Ishikawa (cell line): ENCODE results near the gene COL23A1.
A peak's percentile ranks its signal among the peaks of the same experiment; 100 is the strongest.

Experiments
- CEBPB ChIP-seq: IDR thresholded peaks from 2 replicates; pipeline ENCODE4 v1.6.1; 2012
- CREB1 ChIP-seq: IDR thresholded peaks from 2 replicates; pipeline ENCODE4 v1.6.1; 2012; ENCODE audit warnings: low read depth
- EGR1 ChIP-seq: IDR thresholded peaks from 2 replicates; pipeline ENCODE4 v1.6.1; 2012
- EP300 ChIP-seq: IDR thresholded peaks from 2 replicates; pipeline ENCODE4 v1.6.1; 2012; ENCODE audit warnings: borderline replicate concordance
- FOXM1 ChIP-seq: IDR thresholded peaks from 2 replicates; pipeline ENCODE4 v1.6.1; 2012; ENCODE audit warnings: low read depth, borderline replicate concordance
- MAX ChIP-seq: IDR thresholded peaks from 2 replicates; pipeline ENCODE4 v1.6.1; 2012
- NFIC ChIP-seq: IDR thresholded peaks from 2 replicates; pipeline ENCODE4 v1.6.1; 2012
- RAD21 ChIP-seq: IDR thresholded peaks from 2 replicates; pipeline ENCODE4 v1.6.1; 2012; ENCODE audit warnings: low read depth
- TAF1 ChIP-seq: IDR thresholded peaks from 2 replicates; pipeline ENCODE4 v1.6.1; 2012; ENCODE audit warnings: low read depth, mild to moderate bottlenecking
- TCF12 ChIP-seq: IDR thresholded peaks from 2 replicates; pipeline ENCODE4 v1.6.1; 2012; ENCODE audit warnings: low read depth
- TEAD4 ChIP-seq: IDR thresholded peaks from 2 replicates; pipeline ENCODE4 v1.6.1; 2012
- USF1 ChIP-seq: IDR thresholded peaks from 2 replicates; pipeline ENCODE4 v1.6.1; 2012
- YY1 ChIP-seq: IDR thresholded peaks from 2 replicates; pipeline ENCODE4 v1.6.1; 2012; ENCODE audit warnings: low read depth
- ZBTB7A ChIP-seq: IDR thresholded peaks from 2 replicates; pipeline ENCODE4 v1.6.1; 2012; ENCODE audit warnings: low read depth
- TF ChIP-seq, protein P1 (sequence below): IDR thresholded peaks from 2 replicates; pipeline ENCODE4 v1.6.1; 2012; ENCODE audit warnings: low read depth, mild to moderate bottlenecking

The COL23A1 gene

DNA sequence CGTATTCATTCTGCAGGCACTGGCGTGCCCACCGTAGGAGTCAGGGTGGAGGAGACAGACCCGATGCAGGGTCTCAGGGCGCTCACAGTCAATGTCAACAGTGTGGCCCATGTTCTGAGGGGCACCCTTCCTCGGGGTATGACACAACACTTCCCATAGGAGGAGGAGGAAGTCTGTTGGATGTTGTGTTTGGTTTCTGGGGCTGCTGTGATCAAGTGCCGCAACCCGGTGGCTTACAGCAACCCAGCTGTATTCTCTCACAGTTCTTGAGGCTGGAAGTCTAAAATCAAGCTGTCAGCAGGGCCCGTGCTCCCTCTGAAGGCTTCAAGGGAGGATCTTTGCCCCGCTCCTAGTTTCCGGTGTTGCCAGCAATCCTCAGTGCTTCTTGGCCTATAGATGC, 391.5 kb downstream of the COL23A1 start:
- TF ChIP-seq FOXM1 (no peak), YY1 (no peak), TAF1 (no peak), CREB1 (no peak), CEBPB (no peak), ZBTB7A (no peak), TEAD4 (no peak)
- TF ChIP-seq, protein P1, sequence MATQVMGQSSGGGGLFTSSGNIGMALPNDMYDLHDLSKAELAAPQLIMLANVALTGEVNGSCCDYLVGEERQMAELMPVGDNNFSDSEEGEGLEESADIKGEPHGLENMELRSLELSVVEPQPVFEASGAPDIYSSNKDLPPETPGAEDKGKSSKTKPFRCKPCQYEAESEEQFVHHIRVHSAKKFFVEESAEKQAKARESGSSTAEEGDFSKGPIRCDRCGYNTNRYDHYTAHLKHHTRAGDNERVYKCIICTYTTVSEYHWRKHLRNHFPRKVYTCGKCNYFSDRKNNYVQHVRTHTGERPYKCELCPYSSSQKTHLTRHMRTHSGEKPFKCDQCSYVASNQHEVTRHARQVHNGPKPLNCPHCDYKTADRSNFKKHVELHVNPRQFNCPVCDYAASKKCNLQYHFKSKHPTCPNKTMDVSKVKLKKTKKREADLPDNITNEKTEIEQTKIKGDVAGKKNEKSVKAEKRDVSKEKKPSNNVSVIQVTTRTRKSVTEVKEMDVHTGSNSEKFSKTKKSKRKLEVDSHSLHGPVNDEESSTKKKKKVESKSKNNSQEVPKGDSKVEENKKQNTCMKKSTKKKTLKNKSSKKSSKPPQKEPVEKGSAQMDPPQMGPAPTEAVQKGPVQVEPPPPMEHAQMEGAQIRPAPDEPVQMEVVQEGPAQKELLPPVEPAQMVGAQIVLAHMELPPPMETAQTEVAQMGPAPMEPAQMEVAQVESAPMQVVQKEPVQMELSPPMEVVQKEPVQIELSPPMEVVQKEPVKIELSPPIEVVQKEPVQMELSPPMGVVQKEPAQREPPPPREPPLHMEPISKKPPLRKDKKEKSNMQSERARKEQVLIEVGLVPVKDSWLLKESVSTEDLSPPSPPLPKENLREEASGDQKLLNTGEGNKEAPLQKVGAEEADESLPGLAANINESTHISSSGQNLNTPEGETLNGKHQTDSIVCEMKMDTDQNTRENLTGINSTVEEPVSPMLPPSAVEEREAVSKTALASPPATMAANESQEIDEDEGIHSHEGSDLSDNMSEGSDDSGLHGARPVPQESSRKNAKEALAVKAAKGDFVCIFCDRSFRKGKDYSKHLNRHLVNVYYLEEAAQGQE: no peak

GRCh38 chr5:178196986-178197385, 393.2 kb downstream of the COL23A1 start:
- TF ChIP-seq TEAD4 (no peak), RAD21 (peak; percentile 24; the same call in 1 of the 2 replicates), ZBTB7A (no peak)

DNA sequence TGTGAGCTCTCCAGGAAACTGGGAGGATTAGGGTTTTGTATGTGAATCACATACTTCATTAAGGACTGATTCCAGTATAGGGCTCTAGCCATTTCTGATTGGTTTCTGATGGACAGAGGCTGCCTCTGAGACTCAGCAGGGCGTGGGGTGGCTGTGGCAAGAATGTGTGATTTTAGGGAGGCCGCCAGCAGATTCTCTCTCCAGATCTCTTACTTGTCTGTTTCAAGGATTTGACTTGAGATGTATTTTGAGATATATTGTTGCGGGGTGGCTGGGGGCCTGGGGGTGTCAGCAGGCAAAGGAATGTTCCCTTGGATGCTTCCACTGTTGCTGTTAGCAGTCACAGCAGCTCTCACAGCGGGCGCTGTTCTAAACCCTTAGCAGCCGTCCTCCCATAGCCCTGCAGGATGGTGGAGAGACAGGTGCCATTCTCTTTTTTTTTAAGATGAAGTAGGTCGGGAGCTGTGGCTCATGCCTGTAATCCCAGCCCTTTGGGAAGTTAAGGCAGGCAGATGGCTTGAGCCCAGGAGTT, 393.8 kb downstream of the COL23A1 start:
- TF ChIP-seq TCF12 (no peak), FOXM1 (no peak), TEAD4 (no peak), NFIC (no peak), ZBTB7A (no peak), CREB1 (no peak)

DNA sequence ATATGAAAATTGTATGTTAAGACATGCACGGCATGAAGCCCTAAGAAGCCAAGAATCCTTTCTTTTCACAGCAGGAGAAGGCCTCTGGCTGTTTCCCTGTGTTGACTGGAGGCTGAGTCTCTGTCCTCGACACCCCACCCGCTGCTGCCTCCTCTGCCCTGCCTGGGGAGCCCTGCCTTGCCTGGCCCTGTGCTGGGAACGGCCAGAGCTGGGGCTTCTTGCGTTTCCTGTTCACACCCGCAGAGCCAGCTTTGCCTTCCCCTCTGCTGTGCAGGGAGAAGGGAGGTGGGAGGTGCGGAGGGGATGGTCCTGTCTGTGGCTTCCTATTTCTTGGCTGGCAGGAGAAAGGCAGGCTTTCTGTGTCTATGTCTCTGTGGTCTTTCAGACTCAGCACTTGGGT, 396.2 kb downstream of the COL23A1 start:
- TF ChIP-seq TEAD4 (no peak), USF1 (no peak), CREB1 (no peak), RAD21 (no peak)

GRCh38 chr5:178193251-178193809, 396.9 kb downstream of the COL23A1 start:
- TF ChIP-seq EP300 (no peak), TAF1 (no peak), RAD21 (no peak), TCF12 (no peak), FOXM1 (no peak), CEBPB (no peak), YY1 (no peak), ZBTB7A (no peak), NFIC (no peak), CREB1 (no peak), USF1 (no peak), EGR1 (no peak)
- TF ChIP-seq, protein P1: no peak

- TF ChIP-seq CEBPB: no peak
- no peak for TF ChIP-seq RAD21
- no peak for TF ChIP-seq TCF12
- TF ChIP-seq NFIC: no peak
- no peak for TF ChIP-seq EGR1
- TF ChIP-seq TAF1: no peak
- no peak for TF ChIP-seq FOXM1
- TF ChIP-seq TEAD4: no peak
- TF ChIP-seq EP300: no peak
- TF ChIP-seq ZBTB7A: no peak
- no peak for TF ChIP-seq MAX
- TF ChIP-seq USF1: no peak
- TF ChIP-seq YY1: no peak
Observed at GRCh38 chr5:178192787-178193186, 397.4 kb downstream of the COL23A1 start.
